ENCODE measurements around the gene CMTR1.
A peak's percentile ranks its signal among the peaks of the same experiment; 100 is the strongest.
"Not testable (repeated sequence)": the region's sequence is repeated elsewhere in the genome, so short reads cannot be mapped to it uniquely, and the experiment has no call there.

CMTR1 gene

GRCh38 chr6:37432916-37433656, at the start of gene CMTR1:
CMTR1 (plus strand) TSS chr6:37433221; CDS start chr6:37435630, 2,409 bp downstream.
- peak; percentile 95 to 97 for DNase-seq

GRCh38 chr6:37388578-37388977, 44.4 kb upstream of the CMTR1 start:
- DNase-seq: no peak

GRCh38 chr6:37389857-37390256, 43.2 kb upstream of the CMTR1 start:
- DNase-seq: no peak

GRCh38 chr6:37391120-37391519, 41.9 kb upstream of the CMTR1 start:
- no peak for DNase-seq

GRCh38 chr6:37392821-37393220, 40.2 kb upstream of the CMTR1 start:
- DNase-seq: no peak

- no peak for DNase-seq
Measured at GRCh38 chr6:37393381-37393929, 39.6 kb upstream of the CMTR1 start.

GRCh38 chr6:37396571-37397180, 36.3 kb upstream of the CMTR1 start:
- DNase-seq: no peak

GRCh38 chr6:37399131-37399530, 33.9 kb upstream of the CMTR1 start:
- DNase-seq: no peak

GRCh38 chr6:37399795-37400490, 33.1 kb upstream of the CMTR1 start:
- DNase-seq: no peak

GRCh38 chr6:37401658-37402057, 31.4 kb upstream of the CMTR1 start:
- not testable (repeated sequence) for DNase-seq

- DNase-seq: no peak
Measured at GRCh38 chr6:37406726-37407341, 26.2 kb upstream of the CMTR1 start.

- no peak for DNase-seq
Measured at GRCh38 chr6:37407948-37408347, 25.1 kb upstream of the CMTR1 start.

- DNase-seq: no peak
Measured at GRCh38 chr6:37409501-37409900, 23.5 kb upstream of the CMTR1 start.

- DNase-seq: no peak
Measured at GRCh38 chr6:37417393-37417792, 15.6 kb upstream of the CMTR1 start.

GRCh38 chr6:37418722-37419121, 14.3 kb upstream of the CMTR1 start:
- DNase-seq: no peak

GRCh38 chr6:37426058-37426944, 6.7 kb upstream of the CMTR1 start:
- no peak for DNase-seq

- no peak for DNase-seq
Measured at GRCh38 chr6:37426945-37427510, 6.0 kb upstream of the CMTR1 start.

GRCh38 chr6:37429352-37429750, 3.7 kb upstream of the CMTR1 start:
- DNase-seq: no peak

- DNase-seq: no peak
Measured at GRCh38 chr6:37432590-37432915, 468 bp upstream of the CMTR1 start.

- DNase-seq: peak; percentile 24 to 30
Measured at GRCh38 chr6:37433657-37434271, 743 bp downstream of the CMTR1 start.

GRCh38 chr6:37435373-37435772, 2.4 kb downstream of the CMTR1 start:
- DNase-seq: no peak

GRCh38 chr6:37435816-37436215, 2.8 kb downstream of the CMTR1 start:
- no peak for DNase-seq
